ENCODE data around the gene BAHCC1.

BAHCC1 gene

DNA sequence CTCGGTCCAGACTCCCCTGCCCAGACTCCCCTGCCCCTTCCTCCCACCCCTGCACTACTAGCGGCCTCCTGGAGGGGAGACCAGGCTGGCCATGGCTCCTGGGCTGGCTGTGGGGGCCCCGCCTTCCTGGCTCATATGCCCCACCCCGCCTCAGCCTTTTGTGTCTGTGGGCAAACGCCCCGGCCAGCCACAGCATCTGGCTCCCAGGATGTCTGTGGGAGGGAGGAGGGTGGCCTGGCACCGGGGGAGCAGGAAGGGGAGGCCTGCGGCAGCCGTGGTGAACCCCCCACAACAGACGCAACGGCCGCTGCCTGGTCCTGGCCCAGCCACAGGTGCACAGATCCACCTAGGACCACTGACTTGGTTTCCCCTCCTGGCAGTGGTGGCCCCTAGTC, 32.9 kb downstream of the BAHCC1 start:
- DNase-seq, result no peak

DNA sequence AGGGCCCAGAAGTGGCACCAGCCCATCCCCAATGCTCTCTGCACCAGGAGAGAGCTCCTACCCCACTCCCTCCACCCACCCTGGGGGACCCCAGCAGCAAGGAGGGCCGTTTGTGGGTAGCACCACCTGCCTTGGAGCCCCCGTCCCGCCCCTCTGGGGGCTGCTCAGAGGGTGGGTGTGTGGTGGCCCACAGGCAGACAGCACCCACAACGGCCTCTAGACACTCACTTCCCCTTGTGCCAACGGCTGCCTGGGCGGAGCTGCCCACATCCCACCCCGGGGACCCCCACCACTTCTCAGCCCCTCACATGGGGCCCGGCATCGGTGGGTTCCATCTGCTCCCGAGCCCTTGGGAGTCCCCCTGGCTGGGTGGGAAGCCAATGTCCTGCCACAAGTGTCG, 33.3 kb downstream of the BAHCC1 start:
- DNase-seq, result no peak

DNA sequence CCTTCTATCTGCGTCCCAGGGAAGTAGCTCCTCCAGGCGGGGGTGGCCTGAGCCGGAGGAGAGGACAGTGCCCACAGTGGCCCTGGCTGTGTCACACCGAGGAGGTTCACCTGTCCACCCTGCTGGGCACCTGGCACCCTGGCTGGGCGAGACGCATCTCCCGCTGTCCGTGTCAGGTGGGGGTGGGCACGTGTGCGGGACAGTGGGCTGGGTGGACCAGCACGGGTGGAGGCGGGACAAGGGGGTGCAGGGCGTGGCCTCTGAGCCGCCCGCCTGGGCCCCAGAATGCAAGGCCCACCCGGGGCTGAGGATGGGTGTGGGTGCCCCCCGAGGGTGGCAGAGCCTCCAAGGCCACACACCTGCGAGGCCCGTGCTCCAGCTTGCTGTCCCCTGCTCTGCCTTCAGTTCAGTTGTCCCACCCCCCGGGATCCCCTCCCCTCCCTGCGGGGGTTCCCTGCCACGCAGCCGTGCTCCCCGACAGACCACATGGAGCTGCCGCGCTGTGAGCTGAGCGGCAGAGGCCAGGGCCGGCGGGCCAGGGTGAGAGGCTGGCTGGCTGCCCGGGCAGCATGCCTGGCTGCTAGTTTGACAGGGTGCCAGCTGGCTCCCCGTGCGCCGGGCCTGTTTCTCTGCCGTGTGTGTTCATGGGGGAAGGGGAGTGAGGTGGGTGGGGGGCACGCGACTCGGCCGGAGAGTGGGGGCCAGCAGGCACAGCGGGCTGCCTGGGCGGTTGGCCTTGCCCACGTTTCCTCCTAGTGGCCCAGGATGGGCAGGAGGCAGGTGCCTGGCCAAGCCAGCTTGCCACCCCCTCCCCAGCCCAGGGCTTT, 33.9 kb downstream of the BAHCC1 start:
- DNase-seq, result no peak

DNA sequence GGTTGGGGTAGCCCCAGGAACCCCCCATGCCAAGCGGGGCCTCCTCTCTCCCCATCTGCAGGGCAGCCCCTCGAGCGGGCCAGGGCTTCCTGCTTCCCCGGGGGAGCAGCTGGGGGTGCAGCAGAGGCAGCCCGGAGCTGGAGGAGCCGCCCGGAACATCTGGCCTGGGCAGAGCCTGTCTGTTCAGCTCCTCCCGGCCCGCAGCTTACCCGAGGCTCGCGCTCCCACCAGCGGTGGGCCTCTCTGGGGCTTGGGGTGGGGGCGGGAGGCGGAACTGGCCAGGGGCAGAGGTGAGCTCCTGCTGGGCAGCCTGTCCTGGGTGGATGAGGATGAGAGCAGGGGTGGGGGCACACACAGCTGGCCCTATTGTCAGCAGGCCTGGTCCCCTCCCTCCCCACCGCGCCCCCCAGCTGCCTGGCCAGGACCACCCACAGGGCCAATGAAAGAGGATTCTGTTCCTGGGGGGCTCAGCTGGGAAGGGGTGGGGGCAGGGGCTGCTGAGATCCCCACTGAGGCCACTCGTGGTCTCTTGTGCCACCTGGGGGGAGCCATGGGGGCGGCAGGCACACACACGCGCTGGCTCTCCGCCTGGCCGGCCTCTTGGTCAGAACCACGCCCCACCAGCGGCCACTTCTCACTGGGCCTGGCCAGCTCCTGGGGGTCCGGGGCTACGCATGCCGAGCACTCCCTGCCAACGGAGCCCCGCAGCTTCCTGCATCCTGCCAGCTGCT, 34.7 kb downstream of the BAHCC1 start:
- no peak for DNase-seq

DNA sequence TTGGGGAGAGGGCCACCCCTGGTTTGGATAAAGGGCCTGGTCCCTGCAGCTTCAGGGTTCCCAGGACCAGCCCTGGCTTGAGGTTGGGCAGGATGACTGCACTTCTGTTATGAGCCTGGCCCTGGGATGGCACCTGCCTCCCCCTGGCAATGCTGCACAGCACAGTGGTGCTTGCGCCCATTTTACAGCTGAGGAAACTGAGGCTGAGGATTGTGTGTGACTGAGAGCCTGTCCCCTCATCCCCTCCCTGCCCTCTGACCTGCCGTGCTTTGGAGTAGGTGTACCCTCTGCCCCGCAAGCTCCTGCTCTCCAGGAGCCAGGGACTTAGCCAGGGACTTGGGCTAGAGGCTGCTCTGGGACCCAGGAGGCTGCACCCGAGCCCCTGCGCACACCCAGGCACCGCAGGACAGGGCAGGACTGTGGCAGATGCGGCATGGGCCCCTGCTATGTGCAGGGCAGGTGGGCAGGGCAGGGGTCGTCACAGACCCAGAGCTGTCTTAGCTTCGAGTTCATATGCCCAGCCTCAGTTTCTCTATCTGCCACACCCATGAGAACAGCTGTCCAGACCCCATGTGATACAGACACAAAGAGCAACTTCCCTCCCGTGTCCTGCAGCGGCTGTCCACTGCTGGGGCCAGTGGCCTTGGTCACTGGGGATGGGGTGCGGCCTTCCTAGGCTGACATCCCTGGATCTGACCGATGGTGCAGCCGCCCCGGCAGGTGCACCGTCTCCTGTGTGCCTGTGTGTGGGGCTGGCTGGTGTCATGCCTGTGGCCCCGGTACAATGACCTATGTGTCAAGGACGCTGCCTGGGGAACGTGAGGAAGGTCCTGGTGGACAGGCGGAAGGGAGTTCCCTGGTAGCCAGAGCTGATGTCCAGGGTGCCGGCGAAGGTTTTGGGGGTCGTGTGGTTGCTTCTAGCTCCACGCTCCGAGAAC, 36.6 kb downstream of the BAHCC1 start:
- no peak for DNase-seq

DNA sequence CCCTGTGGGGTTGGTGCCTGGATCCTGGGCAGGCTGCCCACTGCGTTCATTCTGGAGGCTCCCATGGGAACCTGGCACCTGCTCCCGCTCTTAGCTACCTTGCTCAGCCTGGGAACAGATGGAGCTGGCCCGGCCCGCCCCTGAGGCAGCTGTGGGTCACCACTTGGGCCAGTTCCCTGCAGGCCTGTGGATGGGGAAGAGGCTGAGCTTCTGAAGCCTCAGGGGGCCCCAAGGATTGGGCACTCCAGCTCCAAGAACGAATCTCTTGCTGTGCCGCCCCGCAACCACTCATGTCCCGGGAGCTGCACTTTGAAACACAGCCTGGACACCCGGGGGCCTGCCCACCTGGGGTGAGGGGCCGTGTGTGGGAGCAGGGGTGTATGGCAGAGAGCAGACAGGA, 37.7 kb downstream of the BAHCC1 start:
- DNase-seq, result no peak

DNA sequence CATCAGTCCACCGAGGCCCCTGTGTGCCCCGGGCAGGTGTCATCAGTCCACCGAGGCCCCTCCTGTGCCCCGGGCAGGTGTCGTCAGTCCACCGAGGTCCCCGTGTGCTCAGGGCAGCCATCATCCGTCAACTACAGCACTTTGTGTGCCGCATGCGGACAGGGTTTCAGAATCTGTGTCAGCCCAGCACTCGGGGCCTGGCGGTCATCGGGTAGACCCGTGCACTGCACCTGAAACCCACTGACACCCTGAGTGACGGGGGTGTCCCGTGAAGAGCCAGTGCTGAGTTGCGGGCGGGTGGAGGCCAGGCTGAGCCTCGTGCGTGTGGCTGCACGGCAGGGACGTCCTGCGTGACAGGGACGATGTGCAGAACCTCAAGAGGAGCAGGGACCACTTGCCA, 38.4 kb downstream of the BAHCC1 start:
- DNase-seq, result no peak

DNA sequence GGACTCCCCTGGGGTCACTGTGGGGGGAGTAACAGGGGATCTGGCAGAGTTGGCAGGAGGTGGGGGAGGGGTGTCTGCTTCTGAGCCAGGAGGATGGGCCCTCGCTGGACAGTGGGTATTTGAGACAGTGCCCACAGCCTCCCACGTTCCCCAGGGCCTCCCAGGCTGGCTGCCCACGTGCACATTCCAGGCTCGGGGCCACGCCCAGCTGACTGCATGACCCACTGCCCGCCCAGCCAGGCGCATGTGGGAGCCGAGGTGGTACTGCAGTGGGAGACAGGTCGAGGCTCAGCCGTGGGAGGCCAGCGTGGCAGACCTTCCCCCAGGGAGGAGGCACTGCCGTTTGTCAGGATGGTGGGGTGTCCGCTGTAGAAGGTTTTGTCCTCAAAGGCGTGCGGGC, 38.8 kb downstream of the BAHCC1 start:
- DNase-seq, result no peak

DNA sequence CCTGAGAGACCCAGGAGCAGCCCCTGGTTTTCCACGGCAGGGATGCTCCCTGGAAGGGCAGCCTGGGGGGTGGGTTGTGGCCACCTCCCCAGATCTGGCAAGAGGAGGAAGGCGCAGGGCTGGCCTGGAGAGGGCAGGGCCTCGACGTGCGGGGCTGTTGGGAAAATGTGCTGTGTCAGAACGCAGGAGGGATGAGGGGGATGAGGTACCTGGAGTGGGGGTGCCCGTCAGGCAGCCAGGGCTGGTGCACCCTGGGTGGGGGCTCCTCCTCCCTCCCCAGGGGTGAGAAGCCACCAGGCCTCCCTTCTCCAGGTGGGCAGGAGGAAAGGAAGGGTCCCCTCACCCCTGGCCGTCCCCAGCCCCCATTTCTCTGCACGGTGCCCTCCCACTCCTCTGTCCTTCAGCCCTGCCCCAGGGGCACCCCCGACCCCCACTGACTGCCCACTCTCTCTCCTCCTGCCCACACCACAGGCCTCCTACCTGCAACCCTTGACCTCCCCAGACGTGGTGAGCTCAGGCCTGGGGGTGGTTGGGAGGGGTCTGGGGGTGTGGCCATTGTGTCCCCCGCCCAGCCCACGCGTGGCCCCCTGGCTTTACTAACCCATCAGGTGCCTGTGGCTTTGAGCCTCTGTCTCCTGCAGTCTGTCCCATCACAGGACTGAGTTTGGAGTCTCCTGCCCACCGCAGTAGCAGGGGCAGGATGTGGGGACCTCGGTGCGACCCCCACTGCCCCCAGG, 39.6 kb downstream of the BAHCC1 start:
- no peak for DNase-seq

DNA sequence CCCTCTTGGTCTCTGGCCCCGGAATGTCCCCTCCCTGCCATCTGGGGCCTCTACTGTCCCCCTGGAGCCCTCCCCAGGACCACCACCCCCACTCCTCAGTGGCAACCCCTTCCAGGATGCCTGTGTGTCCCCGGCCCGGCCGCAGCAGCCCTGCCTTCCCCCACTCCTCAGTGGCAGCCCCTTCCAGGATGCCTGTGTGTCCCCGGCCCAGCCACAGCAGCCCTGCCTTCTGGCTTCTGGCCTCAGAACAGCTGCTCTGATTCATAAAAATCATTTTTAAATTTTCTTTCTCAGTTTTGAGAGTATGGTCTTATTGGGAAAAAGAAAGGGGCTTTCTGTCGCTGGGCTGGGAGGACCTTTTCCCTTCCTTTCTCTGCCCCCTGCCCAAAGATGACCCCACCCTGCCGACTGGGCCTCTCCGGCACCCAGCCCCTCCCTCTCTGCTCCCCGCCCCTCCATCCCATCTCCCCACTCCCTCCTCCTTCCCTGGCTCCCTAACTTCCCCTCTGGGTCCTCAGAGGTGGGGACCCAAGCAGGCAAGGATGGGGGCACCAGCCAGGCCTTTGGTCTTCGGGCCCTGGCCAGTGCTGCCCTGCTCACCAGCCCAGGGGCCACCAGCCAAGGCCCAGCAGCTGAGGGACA, 40.5 kb downstream of the BAHCC1 start:
- DNase-seq, result no peak

DNA sequence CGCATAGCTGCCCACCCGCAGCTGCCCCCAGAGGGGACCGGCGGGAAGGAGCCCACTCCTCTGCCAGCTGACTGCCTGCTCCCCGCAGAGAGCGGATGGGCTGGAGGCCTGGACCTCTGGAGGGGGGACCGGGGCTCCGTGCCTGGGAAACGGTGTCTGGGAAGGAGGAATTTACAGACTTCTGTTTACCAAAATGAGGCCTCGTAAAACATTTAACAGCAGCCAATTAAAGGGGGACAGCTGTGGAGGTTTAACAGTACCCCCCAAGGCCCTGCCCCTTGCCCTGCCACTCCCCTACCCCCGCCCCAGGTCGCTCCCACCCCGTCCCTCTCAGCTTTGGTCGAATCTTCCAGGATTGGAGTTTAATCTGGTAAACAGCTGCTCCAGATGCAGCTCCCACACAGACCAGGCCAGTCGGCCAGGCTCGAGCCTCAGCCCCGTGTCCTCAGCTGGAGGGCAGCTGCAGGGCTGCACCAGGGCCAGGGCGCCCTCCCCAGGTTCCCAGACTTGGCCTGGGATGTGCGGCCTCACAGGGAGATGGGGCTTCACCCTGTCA, 41.1 kb downstream of the BAHCC1 start:
- DNase-seq, result no peak

DNA sequence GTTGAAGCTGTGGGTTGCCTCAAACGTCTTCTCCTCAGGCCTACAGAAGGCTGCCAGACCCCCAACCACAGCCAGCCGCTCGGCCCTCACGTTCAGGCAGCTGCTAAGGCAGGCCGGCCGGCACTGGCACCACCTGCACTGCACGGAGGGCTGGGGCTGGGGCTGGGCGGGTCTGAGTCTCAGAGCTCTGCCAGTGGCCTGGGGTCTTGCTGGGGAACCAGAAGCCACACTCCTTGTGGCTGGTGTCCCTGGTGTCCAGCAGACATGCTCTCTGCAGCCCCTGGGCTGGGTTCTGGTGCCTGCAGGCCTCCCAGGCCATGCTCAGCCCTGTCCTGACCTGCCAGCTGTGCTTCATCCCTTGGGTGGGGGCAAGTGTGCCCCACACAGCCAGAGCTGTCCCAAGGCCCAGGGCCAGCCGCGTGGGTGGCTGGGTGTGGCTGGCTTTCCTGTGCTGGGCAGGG, 42.0 kb downstream of the BAHCC1 start:
- DNase-seq, result no peak

DNA sequence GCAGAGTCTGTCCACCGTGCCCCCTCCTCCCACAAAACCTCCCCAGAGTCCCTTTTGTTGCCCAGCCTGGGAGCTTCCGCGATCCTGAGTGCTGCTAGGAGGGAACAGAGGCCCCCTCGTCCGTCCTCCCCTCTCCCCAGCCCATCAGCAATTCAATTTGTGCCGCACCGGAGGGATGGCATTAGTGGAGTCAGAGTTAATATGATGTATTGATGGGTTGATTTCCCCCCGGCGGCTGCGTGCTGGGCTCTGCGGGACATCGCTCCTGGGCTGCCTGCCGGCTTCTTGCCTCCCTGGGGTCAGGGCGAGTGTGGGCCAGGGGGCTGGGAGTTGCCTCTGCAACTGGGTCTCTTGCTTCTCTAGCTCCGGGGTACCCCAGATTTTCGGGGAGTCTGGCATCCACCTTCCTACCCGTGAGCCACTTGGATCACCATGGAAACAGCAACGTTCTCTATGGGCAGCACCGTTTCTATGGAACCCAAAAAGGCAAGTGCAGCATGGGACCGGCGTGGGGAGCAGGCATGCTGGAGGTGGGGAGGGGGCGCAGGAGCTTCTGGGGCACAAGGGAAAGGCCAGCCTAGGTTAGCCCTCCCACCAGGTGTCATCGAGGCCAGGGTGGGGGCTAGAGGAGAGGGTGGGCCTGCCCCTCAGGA, 42.9 kb downstream of the BAHCC1 start:
- DNase-seq, result no peak

DNA sequence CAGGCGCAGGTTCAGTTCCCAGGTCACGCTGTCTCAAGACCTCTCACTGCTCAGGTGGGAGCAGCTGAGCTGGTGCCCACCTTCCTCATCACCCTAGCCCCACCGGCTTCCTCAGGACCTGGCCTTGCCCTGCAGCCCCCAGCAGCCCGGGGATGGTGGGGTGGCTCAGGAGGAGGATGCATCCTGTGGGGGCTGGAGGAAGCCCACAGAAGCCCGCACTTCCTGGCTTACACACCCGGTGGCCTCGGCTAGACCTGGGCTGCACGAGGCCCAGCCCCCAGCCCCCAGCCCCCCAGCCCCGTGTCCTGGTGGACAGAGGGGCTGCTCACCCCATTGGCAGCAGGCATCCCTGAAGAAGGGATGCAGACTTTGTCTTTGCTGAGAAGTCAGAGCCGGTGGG, 43.4 kb downstream of the BAHCC1 start:
- no peak for DNase-seq

DNA sequence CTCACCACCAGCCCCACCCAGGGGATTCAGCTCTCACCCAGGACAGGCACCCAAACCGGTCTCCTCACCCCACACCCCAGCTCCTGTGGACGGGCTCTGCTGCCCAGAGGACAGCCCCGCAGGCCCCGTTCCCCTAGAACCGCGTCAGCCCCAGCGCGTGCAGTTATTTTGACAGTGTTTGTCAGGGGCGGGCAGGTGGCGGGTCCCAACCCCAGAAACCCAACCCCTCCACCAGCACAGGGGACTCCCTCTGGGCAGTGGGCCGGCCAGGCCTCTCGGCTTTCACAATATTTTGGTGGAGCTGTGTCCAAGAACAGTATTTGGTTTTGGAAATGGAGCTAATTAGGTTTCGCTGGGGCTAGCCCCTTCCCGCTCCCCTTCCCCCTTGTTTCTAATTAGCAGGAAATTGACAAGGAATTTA, 44.8 kb downstream of the BAHCC1 start:
- no peak for DNase-seq

DNA sequence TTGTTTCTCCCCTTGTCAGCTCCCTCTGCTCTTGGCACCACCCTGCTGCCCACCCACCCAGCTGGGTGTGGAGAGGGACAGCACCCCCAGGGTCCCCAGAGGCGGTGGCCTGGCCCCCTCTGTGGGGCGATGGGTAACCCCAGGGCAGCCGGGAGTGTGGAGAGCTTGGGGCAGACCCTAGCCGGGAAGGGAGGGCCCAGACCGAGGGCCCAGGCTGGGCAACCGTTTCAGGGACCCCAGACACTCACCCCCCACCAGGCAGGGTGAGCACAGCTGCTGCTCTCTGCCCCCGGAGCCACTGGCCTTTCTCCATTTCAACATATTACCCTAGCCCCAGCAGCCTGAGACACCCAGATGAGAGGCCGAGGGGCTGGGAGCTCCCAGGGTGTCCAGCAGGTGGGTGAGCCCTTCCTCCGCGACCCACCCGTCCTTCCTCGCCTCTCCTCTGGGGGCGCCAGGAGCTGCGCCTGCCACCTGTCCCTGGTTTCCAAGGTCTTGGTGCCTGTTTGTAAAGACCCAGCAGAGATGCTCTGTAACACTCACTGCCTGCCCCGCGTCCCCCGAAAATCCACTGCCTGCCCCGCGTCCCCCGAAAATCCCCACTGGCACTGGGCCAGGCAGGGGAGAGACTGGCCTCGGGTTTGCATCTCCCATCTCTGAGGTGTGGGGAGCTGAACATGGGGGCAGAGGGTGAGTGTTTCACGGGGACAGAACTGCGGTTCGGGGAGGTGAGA, 45.4 kb downstream of the BAHCC1 start:
- DNase-seq, result no peak

DNA sequence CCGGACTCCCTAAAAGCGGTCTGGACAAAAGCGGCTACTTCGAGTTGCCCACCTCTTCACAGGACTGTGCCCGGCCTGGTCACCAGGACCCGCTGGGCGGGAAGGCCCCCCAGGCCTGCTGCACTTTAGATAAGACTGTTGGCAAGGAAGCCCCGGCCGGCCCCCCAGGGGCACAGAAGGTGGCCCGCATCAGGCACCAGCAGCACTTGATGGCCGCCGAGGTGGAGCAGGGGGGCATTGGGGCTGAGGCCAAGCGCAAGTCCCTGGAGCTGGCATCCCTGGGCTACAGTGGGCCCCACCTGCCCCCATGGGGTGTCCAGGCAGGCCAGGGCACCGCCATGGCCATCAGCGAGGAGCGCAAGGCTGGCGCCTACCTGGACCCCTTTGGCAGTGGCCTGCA, 47.5 kb downstream of the BAHCC1 start:
- no peak for DNase-seq

DNA sequence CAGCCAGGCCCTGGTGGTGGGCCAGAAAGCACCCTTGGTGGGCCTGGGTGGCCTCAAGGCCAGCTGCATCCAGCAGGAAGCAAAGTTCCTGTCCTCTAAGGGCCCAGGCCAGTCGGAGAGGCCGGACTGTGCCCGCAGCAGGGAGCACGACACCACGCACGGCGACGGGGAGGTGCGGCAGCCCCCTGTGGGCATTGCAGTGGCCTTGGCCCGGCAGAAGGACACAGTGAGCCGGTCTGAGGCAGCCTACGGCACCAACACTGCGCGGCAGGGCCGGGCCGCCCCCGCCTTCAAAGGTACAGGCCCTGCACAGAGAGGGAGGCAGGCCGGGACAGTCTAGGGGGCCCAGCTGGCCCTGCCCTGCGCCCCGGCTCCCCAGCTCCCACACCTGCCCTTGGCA, 48.0 kb downstream of the BAHCC1 start:
- DNase-seq, result no peak

DNA sequence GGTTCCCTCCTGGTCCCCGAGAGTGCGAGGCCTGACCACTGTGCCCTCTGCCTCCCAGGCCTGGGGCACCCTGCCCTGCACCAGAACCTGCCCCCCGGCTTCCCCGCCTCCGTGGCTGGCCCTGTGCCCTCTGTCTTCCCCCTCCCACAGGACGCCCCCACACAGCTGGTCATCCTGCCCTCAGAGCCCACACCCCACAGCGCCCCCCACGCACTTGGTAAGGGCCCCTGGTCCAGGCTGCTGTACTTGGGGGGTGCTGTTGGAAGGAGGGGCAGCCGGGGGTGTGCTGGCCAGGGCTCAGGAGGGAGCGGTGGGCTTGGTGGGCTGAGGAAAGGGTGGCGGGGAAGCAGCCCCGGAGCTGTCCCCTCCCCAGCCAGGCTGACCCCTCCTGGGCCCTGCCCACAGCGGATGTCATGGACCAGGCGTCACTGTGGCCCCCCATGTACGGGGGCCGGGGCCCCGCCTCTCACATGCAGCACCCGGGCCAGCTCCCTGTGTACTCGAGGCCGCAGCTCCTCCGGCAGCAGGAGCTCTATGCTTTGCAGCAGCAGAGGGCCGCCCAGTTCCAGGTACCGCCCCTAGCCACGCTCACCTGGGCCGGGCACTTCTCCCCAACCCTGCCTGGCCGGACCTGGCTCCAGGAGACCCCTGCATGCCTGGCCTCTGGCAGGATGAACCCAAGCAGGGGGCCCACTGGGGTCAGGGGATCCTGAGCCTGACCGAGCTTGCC, 49.5 kb downstream of the BAHCC1 start:
- DNase-seq, result no peak

All from central memory CD4-positive, alpha-beta T cell (primary cell).